ENCODE results near the gene COLEC11. TPM values are rescaled to one million over a fixed set of nuclear protein-coding genes. Genes with fewer than 3 reads are reported as not detected.

Gene COLEC11
- total and polyA plus RNA-seq, 12 donors: 16.8 to 155 (median 69.3) TPM

GRCh38 chr2:3675687-3676086 lies 80.8 kb downstream of the COLEC11 start:
- 91 to 96% (median 96%) methylated on average over 3 to 4 of the region's 4 CpGs for WGBS, 4 donors
- no peak for DNase-seq

GRCh38 chr2:3677436-3677835 lies 82.5 kb downstream of the COLEC11 start:
- H3K36me3 ChIP-seq (replicated peaks in 1 of 2): no peaks in the 10 kb centered on the region
- WGBS, 4 donors: 86 to 95% (median 90%) methylated on average over 6 to 9 of the region's 9 CpGs
- intact Hi-C loops (cut with DNase I): no loop called here

More at GRCh38 chr2:3675687-3676086, 80.8 kb downstream of the COLEC11 start:
- Histone ChIP-seq H3K4me1 (replicated peaks in 1 of 2) (no peaks in the 10 kb centered on the region), H3K27ac (no peak overlapping the region), H3K4me3 (no peak overlapping the region), H3K27me3 (no peaks in the 10 kb centered on the region), H3K9me3 (replicated peaks in 1 of 3) (no peaks in the 10 kb centered on the region), H3K36me3 (replicated peaks in 1 of 2) (no peaks in the 10 kb centered on the region)
- TF ChIP-seq CTCF (IDR thresholded peaks at IDR 0.05) (no peak), POLR2A (IDR thresholded peaks at IDR 0.05) (no peak)
- intact Hi-C loops (cut with DNase I): no loop called here

GRCh38 chr2:3678212-3678611 lies 83.3 kb downstream of the COLEC11 start:
- no peaks in the 10 kb centered on the region for H3K36me3 ChIP-seq (replicated peaks in 1 of 2)
- no peak for DNase-seq
- H3K9me3 ChIP-seq (replicated peaks in 1 of 3): no peaks in the 10 kb centered on the region
- 74 to 94% (median 80%) methylated on average over 9 of the region's 9 CpGs for WGBS, 4 donors
- H3K27me3 ChIP-seq: no peaks in the 10 kb centered on the region
- TF ChIP-seq POLR2A (IDR thresholded peaks at IDR 0.05): no peak
- TF ChIP-seq CTCF (IDR thresholded peaks at IDR 0.05): no peak
- intact Hi-C loops (cut with DNase I): no loop called here
- no peak overlapping the region for H3K27ac ChIP-seq
- no peak overlapping the region for H3K4me3 ChIP-seq
- H3K4me1 ChIP-seq (replicated peaks in 1 of 2): no peaks in the 10 kb centered on the region

More at GRCh38 chr2:3677436-3677835, 82.5 kb downstream of the COLEC11 start:
- no peak overlapping the region for H3K4me3 ChIP-seq
- H3K9me3 ChIP-seq (replicated peaks in 1 of 3): no peaks in the 10 kb centered on the region
- no peak overlapping the region for H3K27ac ChIP-seq
- H3K27me3 ChIP-seq: no peaks in the 10 kb centered on the region
- TF ChIP-seq POLR2A (IDR thresholded peaks at IDR 0.05) (no peak), CTCF (IDR thresholded peaks at IDR 0.05) (no peak)
- no peaks in the 10 kb centered on the region for H3K4me1 ChIP-seq (replicated peaks in 1 of 2)
- no peak for DNase-seq

GRCh38 chr2:3679180-3679579 lies 84.3 kb downstream of the COLEC11 start:
- Histone ChIP-seq H3K27me3 (no peaks in the 10 kb centered on the region), H3K9me3 (replicated peaks in 1 of 3) (no peaks in the 10 kb centered on the region), H3K4me3 (no peak overlapping the region), H3K27ac (no peak overlapping the region), H3K36me3 (replicated peaks in 1 of 2) (no peaks in the 10 kb centered on the region), H3K4me1 (replicated peaks in 1 of 2) (no peaks in the 10 kb centered on the region)
- intact Hi-C loops (cut with DNase I): no loop called here
- DNase-seq: no peak
- TF ChIP-seq POLR2A (IDR thresholded peaks at IDR 0.05) (no peak), CTCF (IDR thresholded peaks at IDR 0.05) (no peak)
- WGBS, 4 donors: 90 to 92% (median 91%) methylated on average over 2 of the region's 2 CpGs

Measured in adrenal gland (tissue), 12 donors.